Measurements from ENCODE around the gene ETFA. TPM values are rescaled to one million over a fixed set of nuclear protein-coding genes. Genes with fewer than 3 reads are reported as not detected.

Gene ETFA
- total and polyA plus RNA-seq, 9 of the 15 experiments (the other 6 are each of a cell fraction or from before 2014, with no cell fraction given) = 130 to 543 (median 232) TPM

- peak; percentile 25 for ATAC-seq
- peak in 3 of 4 experiments; percentile 30 to 70 (median 62) for DNase-seq (ENCODE audit: extremely low read depth in 1 of 4, low spot score in 3 of 4)
- Histone ChIP-seq H4K20me1 (replicated peaks; ENCODE audit: control insufficient read depth, insufficient read depth, low read length) (no peaks in the 10 kb centered on the region; the same call in 1 of the 2 replicates), H3K27me3 (ENCODE audit: control insufficient read depth in 2 of 2, insufficient read depth in 2 of 2, low read length in 2 of 2) (no peaks in the 10 kb centered on the region), H3K9ac (ENCODE audit: insufficient read depth in 1 of 2, low read depth in 2 of 2, low read length in 2 of 2) (peak overlapping the region; percentile 47 to 80; a peak in 3 of 4 replicates), H3K79me2 (ENCODE audit: control insufficient read depth, insufficient read depth, low read length) (peaks cover 29% of the 10 kb centered on the region), H3K4me2 (ENCODE audit: insufficient read depth, low read length) (peak overlapping the region; percentile 64), H3K36me3 (ENCODE audit: control insufficient read depth, insufficient read depth, low read length) (peaks cover 5% of the 10 kb centered on the region; the same call in 2 of the 3 replicates), H3K9me1 (ENCODE audit: control insufficient read depth, insufficient read depth, low read length) (no peaks in the 10 kb centered on the region), H2AFZ (ENCODE audit: low read depth, low read length) (peak overlapping the region; percentile 98), H3K27ac (ENCODE audit: extremely low read depth, low read depth, low read length) (peak overlapping the region; percentile 68), H3K4me3 (no peak overlapping the region), H3K9me3 (replicated peaks; ENCODE audit: control insufficient read depth, insufficient read depth, low read depth, low read length) (no peaks in the 10 kb centered on the region), H3K4me1 (replicated peaks in 1 of 2; ENCODE audit: control insufficient read depth in 2 of 2, insufficient read depth in 2 of 2, low read length in 2 of 2) (peaks cover 23 to 29% of the 10 kb centered on the region in 2 experiments)
- in situ Hi-C loops (cut with MboI) = no loop called here
- CTCF ChIA-PET (ENCODE audit: low intra/inter-chr PET ratio) = no interaction called here
- POLR2A ChIA-PET = interaction anchor here (0.5 to 2.1 kb wide), 6 partner anchors 13 to 142 kb away, joined by 3 to 16 read pairs (median 4); partner anchors contain the start of gene ISL2
- WGBS (ENCODE audit: insufficient coverage, low coverage, missing lambda C conversion rate) = 9% methylated on average over 5 of the region's 5 CpGs
- peak; percentile 52 for FAIRE-seq
- BruUV-seq (replicated peaks) = no TSS peak
- intact Hi-C loops (cut with micrococcal nuclease) = no loop called here
- TF ChIP-seq TBL1XR1 (IDR thresholded peaks at IDR 0.05; ENCODE audit: low read length in 2 of 2) (no peak), ZNF518B (CRISPR knock-in tag; IDR thresholded peaks at IDR 0.05) (no peak), TFAM (CRISPR knock-in tag; conservative IDR thresholded peaks at IDR 0.05) (no peak), SMARCA4 (IDR thresholded peaks at IDR 0.05) (peak; percentile 53; the same call in 1 of the 2 replicates), NFRKB (IDR thresholded peaks at IDR 0.05; ENCODE audit: low read depth) (no peak), ARID1B (IDR thresholded peaks at IDR 0.05) (peak; percentile 30), PRPF4 (IDR thresholded peaks at IDR 0.05; ENCODE audit: insufficient read depth, low read depth, low read length, poor library complexity, severe bottlenecking) (no peak), ZBTB5 (IDR thresholded peaks at IDR 0.05) (no peak), ZNF384 (IDR thresholded peaks at IDR 0.05; ENCODE audit: low read depth, low read length) (no peak), ZNF592 (IDR thresholded peaks at IDR 0.05) (peak; percentile 55; the same call in 1 of the 2 replicates)
Observed at GRCh38 chr15:76313731-76314130, 2.5 kb upstream of the ETFA start.
